Left lung (tissue), 10 donors: ENCODE results near the gene PLEKHA3. TPM values are rescaled to one million over a fixed set of nuclear protein-coding genes. Genes with fewer than 3 reads are reported as not detected.

ENCODE experiments used
- ATAC-seq: fragments of 200-7000 bp; cut with Tn5 transposase; one replicate; pipeline ENCODE4 v1.9.1; 2020; ENCODE audit warnings: moderate library complexity
- DNase-seq, 4 donors: peaks; one replicate each; pipeline ENCODE4 v3.0.0-alpha.2; 2013 to 2020
- H3K27ac ChIP-seq, 2 donors: fragments of 200-600 bp; sonication (generic) in 1 of 2; one replicate each; pipeline versions ENCODE4 v1.5.0 to v1.8.0; 2020 to 2021
- H3K27me3 ChIP-seq, 2 donors: fragments of 200-600 bp; sonication (generic) in 1 of 2; one replicate each; pipeline versions ENCODE4 v1.5.0 to v1.8.0; 2020 to 2021
- H3K36me3 ChIP-seq, 2 donors: fragments of 200-600 bp; sonication (generic) in 1 of 2; one replicate each; pipeline versions ENCODE4 v1.5.0 to v1.8.0; 2020 to 2021
- H3K4me1 ChIP-seq, 2 donors: fragments of 200-600 bp; one replicate each; pipeline ENCODE4 v1.8.0; 2021
- H3K4me3 ChIP-seq, 2 donors: fragments of 200-600 bp; sonication (generic) in 1 of 2; one replicate each; pipeline versions ENCODE4 v1.5.0 to v1.8.0; 2020 to 2021; ENCODE audit warnings: mild to moderate bottlenecking in 1 of 2
- H3K9me3 ChIP-seq, 2 donors: fragments of 200-600 bp; sonication (generic) in 1 of 2; one replicate each; pipeline versions ENCODE4 v1.5.0 to v1.8.0; 2020 to 2021
- CTCF ChIP-seq, 2 donors: fragments of 200-600 bp; sonication (generic) in 1 of 2; IDR thresholded peaks; one replicate each; pipeline versions ENCODE4 v1.5.0 to v1.8.0; 2021; ENCODE audit warnings: antibody characterized with exemption in 2 of 2
- intact Hi-C, 2 donors: fragments of 100-400 bp; cut with DNase I; formaldehyde crosslinking; loops; one replicate each; pipeline versions ENCODE4 v1.11.2 to v1.14.2; 2022
- polyA plus RNA-seq, 6 donors: library from polyadenylated mRNA; unstranded; fragments of 120-200 nt; gene quantifications; one replicate each; pipeline ENCODE4 v1.2.1, GENCODE V29; 2013; ENCODE audit not compliant: insufficient read length in 6 of 6
- total RNA-seq, 2 donors: library from RNA; stranded (reverse); fragmentation: NEBNext Ultra II Directional; extraction: Animal tissue kit (Norgen Biotek cat#: 25700); gene quantifications; one replicate each; pipeline ENCODE4 v1.2.1, GENCODE V29; 2021
- donor health status: DM: no; HTN: yes; CAD: no.
- donor health status: DM: no; HTN: no; CAD: no.

PLEKHA3 gene
- total and polyA plus RNA-seq, 8 donors: 24.5 to 35.7 (median 27.5) TPM

GRCh38 chr2:178526256-178526655 is 46.0 kb downstream of the PLEKHA3 start:
- ATAC-seq (no peak), DNase-seq (no peak)
- Histone ChIP-seq H3K4me1 (peaks cover 4 to 60% of the 10 kb centered on the region in 2 donors), H3K9me3 (no peaks in the 10 kb centered on the region), H3K36me3 (peaks cover 0 to 3% of the 10 kb centered on the region in 2 donors), H3K4me3 (no peak overlapping the region), H3K27ac (no peak overlapping the region), H3K27me3 (no peaks in the 10 kb centered on the region)
- intact Hi-C loops: no loop called here
- TF ChIP-seq CTCF (IDR thresholded peaks at IDR 0.05): no peak

GRCh38 chr2:178527592-178527991 is 47.3 kb downstream of the PLEKHA3 start:
- intact Hi-C loops: no loop called here
- Histone ChIP-seq H3K27me3 (no peaks in the 10 kb centered on the region), H3K27ac (peak overlapping the region in 1 of 2 donors; percentile 86), H3K36me3 (peaks cover 0 to 15% of the 10 kb centered on the region in 2 donors), H3K4me1 (peaks cover 4 to 65% of the 10 kb centered on the region in 2 donors), H3K9me3 (no peaks in the 10 kb centered on the region), H3K4me3 (no peak overlapping the region)
- no peak for ATAC-seq
- no peak for TF ChIP-seq CTCF (IDR thresholded peaks at IDR 0.05)
- no peak for DNase-seq

GRCh38 chr2:178528647-178529046 is 48.4 kb downstream of the PLEKHA3 start:
- no peak for DNase-seq
- TF ChIP-seq CTCF (IDR thresholded peaks at IDR 0.05): no peak
- H3K9me3 ChIP-seq: no peaks in the 10 kb centered on the region
- H3K36me3 ChIP-seq: peaks cover 0 to 25% of the 10 kb centered on the region in 2 donors
- H3K4me1 ChIP-seq: peaks cover 4 to 65% of the 10 kb centered on the region in 2 donors
- H3K27ac ChIP-seq: peak overlapping the region in 1 of 2 donors; percentile 86
- intact Hi-C loops: no loop called here
- no peak for ATAC-seq
- no peaks in the 10 kb centered on the region for H3K27me3 ChIP-seq
- no peak overlapping the region for H3K4me3 ChIP-seq

GRCh38 chr2:178529194-178529593 is 48.9 kb downstream of the PLEKHA3 start:
- Histone ChIP-seq H3K36me3 (peaks cover 0 to 30% of the 10 kb centered on the region in 2 donors), H3K4me1 (peaks cover 4 to 60% of the 10 kb centered on the region in 2 donors), H3K27me3 (no peaks in the 10 kb centered on the region), H3K4me3 (no peak overlapping the region), H3K9me3 (no peaks in the 10 kb centered on the region), H3K27ac (peak overlapping the region in 1 of 2 donors; percentile 86)
- TF ChIP-seq CTCF (IDR thresholded peaks at IDR 0.05): no peak
- DNase-seq (no peak), ATAC-seq (no peak)
- intact Hi-C loops: no loop called here

GRCh38 chr2:178530131-178530530 is 49.9 kb downstream of the PLEKHA3 start:
- Histone ChIP-seq H3K4me3 (no peak overlapping the region), H3K27me3 (no peaks in the 10 kb centered on the region), H3K36me3 (peaks cover 0 to 40% of the 10 kb centered on the region in 2 donors), H3K27ac (peak overlapping the region in 1 of 2 donors; percentile 86), H3K4me1 (peaks cover 0 to 55% of the 10 kb centered on the region in 2 donors), H3K9me3 (no peaks in the 10 kb centered on the region)
- DNase-seq (no peak), ATAC-seq (no peak)
- TF ChIP-seq CTCF (IDR thresholded peaks at IDR 0.05): no peak
- intact Hi-C loops: no loop called here
